Fibroblast of skin of right biceps (primary cell): Measurements from ENCODE around the gene DRC1.

ENCODE experiments used
- DNase-seq: peaks from one replicate; pipeline ENCODE4 v3.0.0-alpha.2; 2013

DRC1 gene

GRCh38 chr2:26450031-26450635, 48.4 kb downstream of the DRC1 start:
- no peak for DNase-seq

- no peak for DNase-seq
These were observed 50.0 kb downstream of the DRC1 start for GRCh38 chr2:26451700-26452099.

- DNase-seq: no peak
These were observed 52.0 kb downstream of the DRC1 start for GRCh38 chr2:26453421-26454329.

- DNase-seq: no peak
These were observed 52.9 kb downstream of the DRC1 start for GRCh38 chr2:26454561-26455001.

- no peak for DNase-seq
These were observed 53.4 kb downstream of the DRC1 start for GRCh38 chr2:26455037-26455669.

- DNase-seq: no peak
These were observed 54.1 kb downstream of the DRC1 start for GRCh38 chr2:26455670-26456439.

GRCh38 chr2:26456440-26457250, 54.9 kb downstream of the DRC1 start:
- no peak for DNase-seq

GRCh38 chr2:26457251-26457666, 55.5 kb downstream of the DRC1 start:
- no peak for DNase-seq

- no peak for DNase-seq
These were observed 56.1 kb downstream of the DRC1 start for GRCh38 chr2:26457695-26458364.

- DNase-seq: no peak
These were observed 56.8 kb downstream of the DRC1 start for GRCh38 chr2:26458365-26459042.

GRCh38 chr2:26459991-26460612, 58.4 kb downstream of the DRC1 start:
- DNase-seq: no peak

- no peak for DNase-seq
These were observed 58.9 kb downstream of the DRC1 start for GRCh38 chr2:26460613-26461031.

GRCh38 chr2:26461601-26462023, 59.9 kb downstream of the DRC1 start:
- no peak for DNase-seq

GRCh38 chr2:26462100-26462499, 60.4 kb downstream of the DRC1 start:
- no peak for DNase-seq

- peak; percentile 80 for DNase-seq
These were observed 61.0 kb downstream of the DRC1 start for GRCh38 chr2:26462511-26463243.

- DNase-seq: peak; percentile 12
These were observed 61.8 kb downstream of the DRC1 start for GRCh38 chr2:26463244-26464192.

GRCh38 chr2:26464390-26465265, 62.9 kb downstream of the DRC1 start:
- DNase-seq: no peak
